ENCODE results near the gene ENPP6.

ENPP6 gene

GRCh38 chr4:184166736-184167135 lies 50.9 kb downstream of the ENPP6 start:
- TF ChIP-seq, protein P1, sequence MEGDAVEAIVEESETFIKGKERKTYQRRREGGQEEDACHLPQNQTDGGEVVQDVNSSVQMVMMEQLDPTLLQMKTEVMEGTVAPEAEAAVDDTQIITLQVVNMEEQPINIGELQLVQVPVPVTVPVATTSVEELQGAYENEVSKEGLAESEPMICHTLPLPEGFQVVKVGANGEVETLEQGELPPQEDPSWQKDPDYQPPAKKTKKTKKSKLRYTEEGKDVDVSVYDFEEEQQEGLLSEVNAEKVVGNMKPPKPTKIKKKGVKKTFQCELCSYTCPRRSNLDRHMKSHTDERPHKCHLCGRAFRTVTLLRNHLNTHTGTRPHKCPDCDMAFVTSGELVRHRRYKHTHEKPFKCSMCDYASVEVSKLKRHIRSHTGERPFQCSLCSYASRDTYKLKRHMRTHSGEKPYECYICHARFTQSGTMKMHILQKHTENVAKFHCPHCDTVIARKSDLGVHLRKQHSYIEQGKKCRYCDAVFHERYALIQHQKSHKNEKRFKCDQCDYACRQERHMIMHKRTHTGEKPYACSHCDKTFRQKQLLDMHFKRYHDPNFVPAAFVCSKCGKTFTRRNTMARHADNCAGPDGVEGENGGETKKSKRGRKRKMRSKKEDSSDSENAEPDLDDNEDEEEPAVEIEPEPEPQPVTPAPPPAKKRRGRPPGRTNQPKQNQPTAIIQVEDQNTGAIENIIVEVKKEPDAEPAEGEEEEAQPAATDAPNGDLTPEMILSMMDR (IDR thresholded peaks at IDR 0.05; ENCODE audit: low read depth, low read length, missing control alignments): no peak
- no peak for DNase-seq (ENCODE audit: extremely low read depth, low read depth)
- H3K4me3 ChIP-seq (replicated peaks; ENCODE audit: low read depth, low read length): no peak overlapping the region

DNA sequence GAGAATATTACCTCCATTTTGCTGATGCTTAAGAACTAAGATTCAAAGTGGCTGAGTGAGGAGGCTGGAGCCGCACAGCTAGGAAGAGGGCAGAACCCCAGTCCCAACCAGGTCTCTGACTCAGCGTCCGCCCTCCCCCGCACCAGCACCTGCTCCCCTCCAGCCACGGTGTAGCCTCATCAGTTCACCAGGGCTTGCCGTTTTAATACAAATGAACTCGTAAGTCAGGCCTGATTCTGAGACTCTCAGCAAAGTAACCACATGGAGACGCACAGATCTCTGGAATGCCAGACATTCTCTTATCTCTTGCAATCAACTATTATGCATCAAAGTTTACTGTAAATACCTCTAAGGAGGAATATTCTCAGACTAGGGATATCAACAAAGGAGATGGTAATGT lies 52.4 kb downstream of the ENPP6 start:
- TF ChIP-seq, protein P1 (IDR thresholded peaks at IDR 0.05; ENCODE audit: low read depth, low read length, missing control alignments): no peak
- no peak overlapping the region for H3K4me3 ChIP-seq (replicated peaks; ENCODE audit: low read depth, low read length)
- no peak for DNase-seq (ENCODE audit: extremely low read depth, low read depth)

DNA sequence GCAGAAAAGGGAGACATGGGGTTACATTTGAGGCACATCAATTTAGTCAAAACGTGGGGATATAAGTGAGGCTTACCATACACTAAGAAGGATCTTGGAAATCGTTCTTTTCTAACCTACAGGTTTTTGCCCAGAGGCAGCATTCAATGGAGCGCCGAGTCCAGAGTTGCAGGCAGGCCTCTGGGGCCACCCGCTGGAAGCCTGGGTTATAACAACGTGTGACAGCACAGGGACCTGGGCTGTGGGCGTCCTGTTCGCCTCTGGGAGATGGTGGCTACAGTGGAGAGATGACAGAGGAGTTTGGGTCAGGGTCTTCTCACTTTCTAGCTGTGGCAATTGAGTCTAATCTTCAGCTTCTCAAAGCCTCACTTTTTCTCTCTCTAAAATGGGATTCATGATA lies 53.9 kb downstream of the ENPP6 start:
- DNase-seq (ENCODE audit: extremely low read depth, low read depth): no peak
- no peak overlapping the region for H3K4me3 ChIP-seq (replicated peaks; ENCODE audit: low read depth, low read length)
- TF ChIP-seq, protein P1 (IDR thresholded peaks at IDR 0.05; ENCODE audit: low read depth, low read length, missing control alignments): peak; percentile 38

- DNase-seq (ENCODE audit: extremely low read depth, low read depth): no peak
- TF ChIP-seq, protein P1 (IDR thresholded peaks at IDR 0.05; ENCODE audit: low read depth, low read length, missing control alignments): no peak
- H3K4me3 ChIP-seq (replicated peaks; ENCODE audit: low read depth, low read length): no peak overlapping the region
These were observed 55.1 kb downstream of the ENPP6 start for GRCh38 chr4:184162596-184162995.

- TF ChIP-seq, protein P1 (IDR thresholded peaks at IDR 0.05; ENCODE audit: low read depth, low read length, missing control alignments): no peak
- H3K4me3 ChIP-seq (replicated peaks; ENCODE audit: low read depth, low read length): no peak overlapping the region
- DNase-seq (ENCODE audit: extremely low read depth, low read depth): no peak
These were observed 60.4 kb downstream of the ENPP6 start for GRCh38 chr4:184157322-184157721.

DNA sequence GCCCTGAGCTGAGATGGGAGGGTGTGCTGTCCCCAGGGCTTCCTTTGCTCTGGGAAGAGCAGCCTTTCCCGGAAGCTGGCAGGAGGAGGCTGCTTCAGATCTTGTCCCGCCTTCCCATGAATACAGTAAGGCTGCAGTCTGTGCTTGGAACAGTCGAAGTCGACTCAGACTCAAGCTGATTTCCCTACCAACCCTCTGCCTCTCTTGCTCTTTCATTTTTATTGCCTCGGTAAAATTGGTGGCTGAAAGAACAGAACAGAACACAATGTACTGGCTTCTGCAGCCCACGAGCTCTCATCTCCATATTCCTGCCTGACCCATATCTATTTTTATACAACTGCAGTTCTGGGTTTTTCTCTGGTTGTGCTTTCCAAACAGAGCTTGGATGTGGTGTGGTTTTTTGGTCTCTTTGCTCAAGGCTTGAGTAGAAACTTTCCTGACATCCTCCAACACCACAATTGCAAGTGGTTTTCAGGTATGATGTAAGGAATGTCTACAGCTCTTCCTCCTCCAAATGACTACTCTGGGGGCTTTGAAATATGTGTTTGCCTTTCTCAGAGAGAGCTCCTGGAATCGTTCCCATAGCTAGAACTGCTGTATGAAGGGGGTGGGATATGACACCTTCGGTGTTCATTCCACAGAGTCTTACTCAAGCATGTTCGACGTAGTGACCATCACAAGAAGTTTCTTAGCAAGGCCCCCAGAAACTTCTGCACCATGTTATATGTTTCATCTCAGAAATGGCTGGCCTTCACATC lies 61.3 kb downstream of the ENPP6 start:
- TF ChIP-seq, protein P1 (IDR thresholded peaks at IDR 0.05; ENCODE audit: low read depth, low read length, missing control alignments): no peak
- no peak overlapping the region for H3K4me3 ChIP-seq (replicated peaks; ENCODE audit: low read depth, low read length)
- no peak for DNase-seq (ENCODE audit: extremely low read depth, low read depth)

- TF ChIP-seq, protein P1 (IDR thresholded peaks at IDR 0.05; ENCODE audit: low read depth, low read length, missing control alignments): no peak
- no peak for DNase-seq (ENCODE audit: extremely low read depth, low read depth)
- no peak overlapping the region for H3K4me3 ChIP-seq (replicated peaks; ENCODE audit: low read depth, low read length)
These were observed 63.5 kb downstream of the ENPP6 start for GRCh38 chr4:184154199-184154598.
